Transverse colon (tissue), 3 donors: ENCODE results near the gene SHPK.

Experiments
- POLR2A ChIP-seq: fragments of 450-650 bp; IDR thresholded peaks from one replicate; pipeline ENCODE4 v1.6.1; 2016; ENCODE audit warnings: antibody characterized with exemption, mild to moderate bottlenecking, moderate library complexity
- POLR2AphosphoS5 ChIP-seq, 3 donors: sonication (generic); formaldehyde crosslinking; IDR thresholded peaks; one replicate each; pipeline ENCODE4 v1.6.1; 2016; ENCODE audit warnings: antibody characterized with exemption in 3 of 3

DNA sequence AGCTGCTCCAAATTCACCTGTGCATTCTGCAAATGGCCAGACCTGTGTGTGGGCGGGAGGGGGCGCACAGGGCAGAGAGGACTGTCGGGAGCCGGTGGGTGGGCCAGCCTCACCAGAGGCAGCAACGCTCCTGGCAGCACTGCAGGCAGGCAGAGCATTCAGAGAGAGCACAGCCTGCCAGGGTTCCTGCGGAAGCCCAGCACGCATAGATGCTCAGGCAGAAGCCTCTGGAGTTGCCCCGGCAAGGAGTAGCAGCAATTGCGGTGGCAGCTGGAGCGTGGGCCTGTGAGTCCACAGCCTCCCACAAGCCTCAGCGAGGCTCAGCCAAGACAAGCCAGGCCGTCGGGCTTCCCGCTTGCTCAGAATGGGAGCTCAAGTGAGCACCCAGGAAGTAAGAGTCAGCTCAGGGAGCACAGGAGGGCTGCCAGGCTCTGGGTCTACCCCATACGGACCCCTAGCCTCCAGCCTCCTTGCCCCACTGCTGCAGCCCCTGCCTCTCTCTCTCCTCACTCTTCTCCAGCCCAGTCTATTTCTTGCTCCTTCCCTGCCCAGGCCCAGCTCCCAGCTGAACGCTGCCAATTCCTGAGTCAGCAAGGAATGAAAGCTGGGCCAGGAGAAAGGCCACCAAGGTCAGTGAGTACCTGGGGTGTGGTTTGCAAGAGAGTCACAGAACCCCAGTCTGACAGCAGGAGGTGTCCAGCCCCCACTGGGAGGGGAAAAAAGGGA lies 42.2 kb upstream of the SHPK start:
- no peak for TF ChIP-seq POLR2AphosphoS5 (IDR thresholded peaks at IDR 0.05)
- TF ChIP-seq POLR2A, result no peak
